NT2/D1 (cell line): Measurements from ENCODE around the gene MUC6.

Source experiments
- DNase-seq: peaks from one replicate; pipeline ENCODE4 v3.0.0-alpha.2; 2011; ENCODE audit warnings: low read depth, low spot score
- H3K27me3 ChIP-seq: 2 replicates; pipeline ENCODE4 v1.6.0; 2011; ENCODE audit warnings: mild to moderate bottlenecking; ENCODE audit not compliant: insufficient read length, insufficient read depth
- H3K36me3 ChIP-seq: 2 replicates; pipeline ENCODE4 v1.6.1; 2011; ENCODE audit warnings: mild to moderate bottlenecking, low read length, mixed read lengths; ENCODE audit not compliant: insufficient read depth, insufficient read length
- H3K4me1 ChIP-seq: 2 replicates; pipeline ENCODE4 v1.5.1; 2011; ENCODE audit not compliant: insufficient read depth, insufficient read length
- H3K4me3 ChIP-seq: 2 replicates; pipeline ENCODE4 v1.5.1; 2011; ENCODE audit warnings: low read depth; ENCODE audit not compliant: insufficient read length
- H3K9ac ChIP-seq: 2 replicates; pipeline ENCODE4 v1.6.0; 2011; ENCODE audit warnings: low read depth; ENCODE audit not compliant: insufficient read length
- H3K9me3 ChIP-seq: 2 replicates; pipeline ENCODE4 v1.5.1; 2011; ENCODE audit warnings: mild to moderate bottlenecking, low read length; ENCODE audit not compliant: insufficient read depth
- SUZ12 ChIP-seq: IDR thresholded peaks from 2 replicates; pipeline ENCODE4 v1.6.1; 2011; ENCODE audit not compliant: insufficient read length, insufficient read depth; ENCODE audit errors: extremely low read depth
- YY1 ChIP-seq: IDR thresholded peaks from 2 replicates; pipeline ENCODE4 v1.6.1; 2011; ENCODE audit not compliant: insufficient read length, insufficient read depth
- ZNF274 ChIP-seq: IDR thresholded peaks from 2 replicates; pipeline ENCODE4 v1.6.1; 2011; ENCODE audit warnings: mild to moderate bottlenecking, low read depth, low read length

MUC6 gene

GRCh38 chr11:1074244-1075221, 38.0 kb upstream of the MUC6 start, which contains the start of gene MUC2:
Gene MUC2, plus strand, starts transcription at chr11:1074874.
- Histone ChIP-seq H3K9me3 (no peaks in the 10 kb centered on the region), H3K4me3 (no peak within 1 kb of the TSS), H3K4me1 (peaks cover 32% of the 10 kb centered on the region), H3K27me3 (no peaks in the 10 kb centered on the region), H3K9ac (peak within 1 kb of the TSS; percentile 42), H3K36me3 (no peaks in the 10 kb centered on the region)
- no peak for TF ChIP-seq ZNF274
- TF ChIP-seq SUZ12 = no peak
- no peak for TF ChIP-seq YY1
- no peak for DNase-seq

- DNase-seq = no peak
- Histone ChIP-seq H3K4me1 (peaks cover 32% of the 10 kb centered on the region), H3K36me3 (no peaks in the 10 kb centered on the region), H3K9ac (no peak overlapping the region), H3K27me3 (no peaks in the 10 kb centered on the region), H3K4me3 (no peak overlapping the region), H3K9me3 (no peaks in the 10 kb centered on the region)
- TF ChIP-seq YY1 (no peak), SUZ12 (no peak), ZNF274 (no peak)
These were observed 37.3 kb upstream of the MUC6 start for GRCh38 chr11:1073851-1074243.

- peak overlapping the region; percentile 50 for H3K9ac ChIP-seq
- no peaks in the 10 kb centered on the region for H3K27me3 ChIP-seq
- no peak for DNase-seq
- TF ChIP-seq ZNF274 = no peak
- TF ChIP-seq YY1 = no peak
- TF ChIP-seq SUZ12 = no peak
- no peak overlapping the region for H3K4me3 ChIP-seq
- no peaks in the 10 kb centered on the region for H3K9me3 ChIP-seq
- H3K36me3 ChIP-seq = no peaks in the 10 kb centered on the region
- H3K4me1 ChIP-seq = peaks cover 31% of the 10 kb centered on the region
These were observed 36.8 kb upstream of the MUC6 start for GRCh38 chr11:1073261-1073724.

GRCh38 chr11:1072821-1073231, 36.3 kb upstream of the MUC6 start:
- H3K4me1 ChIP-seq = peaks cover 27% of the 10 kb centered on the region
- DNase-seq = no peak
- no peaks in the 10 kb centered on the region for H3K36me3 ChIP-seq
- peak overlapping the region; percentile 50 for H3K9ac ChIP-seq
- no peaks in the 10 kb centered on the region for H3K9me3 ChIP-seq
- H3K27me3 ChIP-seq = no peaks in the 10 kb centered on the region
- TF ChIP-seq ZNF274 = no peak
- no peak for TF ChIP-seq YY1
- TF ChIP-seq SUZ12 = no peak
- H3K4me3 ChIP-seq = no peak overlapping the region

GRCh38 chr11:1072116-1072820, 35.8 kb upstream of the MUC6 start:
- Histone ChIP-seq H3K9ac (no peak overlapping the region), H3K9me3 (no peaks in the 10 kb centered on the region), H3K4me1 (peaks cover 27% of the 10 kb centered on the region), H3K27me3 (no peaks in the 10 kb centered on the region), H3K4me3 (no peak overlapping the region), H3K36me3 (no peaks in the 10 kb centered on the region)
- no peak for TF ChIP-seq YY1
- TF ChIP-seq ZNF274 = no peak
- no peak for TF ChIP-seq SUZ12
- no peak for DNase-seq

- no peaks in the 10 kb centered on the region for H3K27me3 ChIP-seq
- DNase-seq = no peak
- no peak for TF ChIP-seq SUZ12
- TF ChIP-seq ZNF274 = no peak
- TF ChIP-seq YY1 = no peak
- no peaks in the 10 kb centered on the region for H3K36me3 ChIP-seq
- no peaks in the 10 kb centered on the region for H3K9me3 ChIP-seq
- H3K4me1 ChIP-seq = peaks cover 27% of the 10 kb centered on the region
- no peak overlapping the region for H3K9ac ChIP-seq
- H3K4me3 ChIP-seq = no peak overlapping the region
These were observed 35.1 kb upstream of the MUC6 start for GRCh38 chr11:1071571-1072115.
